Karpas-422 (cell line): ENCODE data around the gene CREB3L2. TPM values are rescaled to one million over a fixed set of nuclear protein-coding genes. Genes with fewer than 3 reads are reported as not detected.
"Not testable (repeated sequence)": the region's sequence is repeated elsewhere in the genome, so short reads cannot be mapped to it uniquely, and the experiment has no call there.

Experiments used
- DNase-seq: peaks from one replicate; pipeline ENCODE4 v3.0.0-alpha.2; 2015
- H2AFZ ChIP-seq: fragments of 200-600 bp; sonication (generic); 2 replicates; pipeline ENCODE4 v1.6.1; 2014; ENCODE audit warnings: antibody characterized with exemption, low read length, mixed read lengths
- H3K27ac ChIP-seq: fragments of 200-600 bp; sonication (generic); 2 replicates; pipeline ENCODE4 v1.5.1; 2014; ENCODE audit warnings: mild to moderate bottlenecking, low read length, moderate library complexity
- H3K27me3 ChIP-seq: fragments of 200-600 bp; sonication (generic); 2 replicates; pipeline ENCODE4 v1.6.1; 2014; ENCODE audit warnings: low read length, mixed read lengths
- H3K36me3 ChIP-seq: fragments of 200-600 bp; sonication (generic); 2 replicates; pipeline ENCODE4 v1.6.1; 2014; ENCODE audit warnings: low read length, mixed read lengths; ENCODE audit not compliant: insufficient read depth
- H3K4me1 ChIP-seq: fragments of 200-600 bp; sonication (generic); 2 replicates; pipeline ENCODE4 v1.6.1; 2014; ENCODE audit warnings: mild to moderate bottlenecking, low read length, mixed read lengths
- H3K4me2 ChIP-seq: fragments of 200-600 bp; sonication (generic); 2 replicates; pipeline ENCODE4 v1.6.1; 2014; ENCODE audit warnings: low read length, low read depth, mild to moderate bottlenecking; ENCODE audit not compliant: poor library complexity, severe bottlenecking
- H3K4me3 ChIP-seq: fragments of 200-600 bp; sonication (generic); 2 replicates; pipeline ENCODE4 v1.5.1; 2014; ENCODE audit warnings: mild to moderate bottlenecking, antibody characterized with exemption, low read length, mixed read lengths
- H3K79me2 ChIP-seq: fragments of 200-600 bp; sonication (generic); 2 replicates; pipeline ENCODE4 v1.6.1; 2014; ENCODE audit warnings: mild to moderate bottlenecking, low read length, mixed read lengths
- H3K9ac ChIP-seq: fragments of 200-600 bp; sonication (generic); 2 replicates; pipeline ENCODE4 v1.6.0; 2014; ENCODE audit warnings: low read length
- H3K9me2 ChIP-seq: fragments of 200-600 bp; sonication (generic), shearing (Covaris generic); replicated peaks from 2 replicates; pipeline ENCODE4 v1.6.0; 2014; ENCODE audit warnings: mild to moderate bottlenecking, low read length, moderate library complexity; ENCODE audit not compliant: insufficient read depth
- H3K9me3 ChIP-seq: fragments of 300-700, 200-600 bp; sonication (generic); 2 replicates; pipeline ENCODE4 v1.6.1; 2014; ENCODE audit warnings: low read length, mixed read lengths
- H4K20me1 ChIP-seq: fragments of 200-600 bp; sonication (generic); 2 replicates; pipeline ENCODE4 v1.6.1; 2014; ENCODE audit warnings: mild to moderate bottlenecking, antibody characterized with exemption, low read length, low read depth; ENCODE audit not compliant: insufficient read depth
- total RNA-seq: library from RNA; depleted of rRNA; stranded (reverse); fragments of >200 nt; shearing (Covaris generic); gene quantifications from 2 replicates; pipeline ENCODE4 v1.2.3, GENCODE V29; 2014; ENCODE audit warnings: low replicate concordance

Gene CREB3L2
- total RNA-seq, 1 experiment from 2014 or later = not detected

DNA sequence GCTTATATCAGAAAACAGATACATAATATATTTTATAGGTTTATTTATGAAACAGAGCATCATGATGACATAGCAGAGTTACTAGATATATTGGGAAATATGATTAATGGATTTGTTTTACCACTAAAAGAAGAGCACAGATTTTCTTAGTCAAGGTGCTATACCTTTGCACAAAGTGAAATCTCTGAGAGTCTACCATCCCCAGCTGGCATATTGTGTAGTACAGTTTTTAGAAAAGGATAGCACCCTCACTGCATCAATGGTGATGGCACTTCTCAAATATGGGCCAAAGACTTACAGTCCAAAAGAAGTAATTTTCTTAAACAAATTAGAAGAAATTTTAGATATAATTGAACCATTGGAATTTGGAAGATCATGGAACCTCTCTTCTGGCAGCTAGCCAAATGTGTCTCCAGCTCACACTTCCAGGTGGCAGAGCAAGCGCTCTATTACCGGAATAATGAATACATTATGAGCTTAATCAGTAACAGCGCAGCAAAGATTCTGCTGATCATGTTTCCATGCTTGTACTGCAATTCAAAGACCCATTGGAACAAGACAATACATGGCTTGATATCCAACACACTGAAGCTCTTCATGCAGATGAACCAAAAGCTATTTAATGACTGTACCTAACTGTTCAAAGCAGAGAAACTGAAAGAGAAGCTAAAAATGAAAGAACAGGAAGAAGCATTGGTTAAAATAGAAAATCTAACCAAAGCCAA lies 21.9 kb upstream of the CREB3L2 start:
- Histone ChIP-seq H2AFZ (no peak overlapping the region), H3K4me2 (no peak overlapping the region), H3K27ac (no peak overlapping the region), H3K9ac (no peak overlapping the region), H3K79me2 (no peaks in the 10 kb centered on the region), H3K9me3 (no peaks in the 10 kb centered on the region), H4K20me1 (no peaks in the 10 kb centered on the region), H3K4me1 (no peaks in the 10 kb centered on the region), H3K9me2 (no peaks in the 10 kb centered on the region), H3K27me3 (no peaks in the 10 kb centered on the region), H3K4me3 (no peak overlapping the region), H3K36me3 (no peaks in the 10 kb centered on the region)
- no peak for DNase-seq

DNA sequence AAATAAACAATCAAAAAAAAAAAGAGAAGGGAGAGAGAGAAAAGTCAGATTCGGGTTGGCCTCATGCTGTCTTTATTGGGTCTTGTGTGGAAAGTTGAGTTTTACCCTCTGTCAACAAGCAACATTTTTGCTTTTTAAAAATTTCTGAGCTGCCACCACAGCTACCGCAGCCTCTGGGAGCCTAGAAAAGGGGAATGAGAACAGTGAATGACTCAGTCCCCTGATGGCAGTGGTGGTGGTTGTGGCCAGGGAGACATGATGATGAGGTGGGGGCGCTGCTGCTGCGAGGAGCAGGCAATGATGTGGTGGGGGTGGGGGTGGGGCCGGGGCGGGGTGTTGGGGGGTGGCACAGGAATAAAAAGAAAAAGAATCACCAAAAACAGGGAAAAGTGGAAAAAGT lies 20.0 kb upstream of the CREB3L2 start:
- Histone ChIP-seq H3K4me2 (no peak overlapping the region), H3K9me2 (no peaks in the 10 kb centered on the region), H3K9ac (no peak overlapping the region), H4K20me1 (no peaks in the 10 kb centered on the region), H3K9me3 (no peaks in the 10 kb centered on the region), H3K79me2 (no peaks in the 10 kb centered on the region), H3K27ac (no peak overlapping the region), H3K27me3 (no peaks in the 10 kb centered on the region), H3K4me3 (no peak overlapping the region), H3K4me1 (no peaks in the 10 kb centered on the region), H3K36me3 (no peaks in the 10 kb centered on the region), H2AFZ (no peak overlapping the region)
- no peak for DNase-seq

DNA sequence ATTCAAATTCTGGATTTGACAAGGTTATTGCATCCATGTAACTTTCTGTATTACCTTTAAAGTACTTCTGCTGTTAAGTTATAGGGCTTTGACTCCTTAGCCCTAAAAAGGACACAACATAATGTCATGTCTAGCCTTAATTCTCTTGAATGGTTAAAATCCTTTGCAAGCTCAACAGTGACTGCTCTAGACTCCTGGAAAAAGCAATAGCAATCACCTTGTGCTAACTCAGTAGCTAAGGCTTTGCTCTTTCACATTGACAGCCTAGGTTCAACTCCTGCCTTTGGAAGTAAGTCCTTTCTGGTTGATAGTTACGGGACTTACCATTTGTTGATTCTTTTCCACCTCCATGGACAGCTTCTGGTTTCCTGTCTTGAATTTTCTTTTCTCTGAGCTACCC lies 16.1 kb upstream of the CREB3L2 start:
- Histone ChIP-seq H3K36me3 (no peaks in the 10 kb centered on the region), H3K27ac (no peak overlapping the region), H3K79me2 (no peaks in the 10 kb centered on the region), H3K4me1 (no peaks in the 10 kb centered on the region), H2AFZ (no peak overlapping the region), H3K9me2 (no peaks in the 10 kb centered on the region), H3K27me3 (no peaks in the 10 kb centered on the region), H3K9ac (no peak overlapping the region), H3K4me2 (no peak overlapping the region), H3K9me3 (no peaks in the 10 kb centered on the region), H4K20me1 (no peaks in the 10 kb centered on the region), H3K4me3 (no peak overlapping the region)
- DNase-seq = no peak

DNA sequence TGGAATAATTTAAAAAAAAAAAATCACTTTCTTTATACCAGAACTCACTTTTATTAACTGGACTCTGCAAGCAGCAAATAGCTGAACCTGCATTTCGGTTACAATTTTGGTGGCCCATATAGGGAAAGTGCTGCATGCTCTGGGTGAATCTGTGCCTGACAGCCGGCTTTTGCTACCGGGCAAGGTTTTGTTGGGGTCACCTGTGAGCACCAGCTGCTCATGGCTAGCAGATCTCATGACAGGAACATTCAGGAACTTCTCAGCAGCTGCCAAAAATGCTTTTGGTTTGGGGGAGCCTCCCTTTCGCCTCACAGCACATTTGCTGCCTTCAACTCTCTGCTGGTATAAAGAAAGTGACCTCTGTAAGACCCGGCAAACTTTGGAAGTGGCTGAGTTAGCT lies 13.2 kb upstream of the CREB3L2 start:
- no peaks in the 10 kb centered on the region for H3K79me2 ChIP-seq
- H3K9ac ChIP-seq = no peak overlapping the region
- no peak overlapping the region for H2AFZ ChIP-seq
- H3K9me3 ChIP-seq = no peaks in the 10 kb centered on the region
- no peaks in the 10 kb centered on the region for H3K9me2 ChIP-seq
- no peaks in the 10 kb centered on the region for H4K20me1 ChIP-seq
- no peak overlapping the region for H3K27ac ChIP-seq
- H3K36me3 ChIP-seq = no peaks in the 10 kb centered on the region
- no peak overlapping the region for H3K4me3 ChIP-seq
- H3K4me2 ChIP-seq = no peak overlapping the region
- H3K4me1 ChIP-seq = no peaks in the 10 kb centered on the region
- H3K27me3 ChIP-seq = no peaks in the 10 kb centered on the region
- DNase-seq = no peak

DNA sequence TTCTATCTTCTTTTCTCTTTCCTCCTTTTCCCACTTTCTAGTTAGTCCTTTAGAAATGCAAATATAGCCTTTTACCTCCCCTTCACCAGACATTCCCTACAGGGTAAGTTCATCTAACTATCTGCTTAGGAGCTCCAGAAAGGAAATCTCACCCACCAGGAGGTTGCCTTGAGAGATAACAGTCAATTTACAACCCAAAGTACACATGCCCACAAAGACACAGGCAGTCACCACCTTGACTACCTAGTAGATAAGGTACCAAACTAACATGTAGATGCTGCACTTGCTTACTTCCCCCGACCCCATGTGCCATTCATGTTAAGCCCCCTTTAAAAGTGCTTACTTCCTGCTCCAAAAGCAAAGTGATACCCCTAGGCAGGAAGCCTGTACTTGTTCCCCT lies 12.8 kb upstream of the CREB3L2 start:
- Histone ChIP-seq H3K9me2 (no peaks in the 10 kb centered on the region), H3K4me2 (no peak overlapping the region), H3K27ac (no peak overlapping the region), H3K9ac (no peak overlapping the region), H3K4me3 (no peak overlapping the region), H3K4me1 (no peaks in the 10 kb centered on the region), H3K27me3 (no peaks in the 10 kb centered on the region), H3K36me3 (no peaks in the 10 kb centered on the region), H2AFZ (no peak overlapping the region), H3K9me3 (no peaks in the 10 kb centered on the region), H3K79me2 (no peaks in the 10 kb centered on the region), H4K20me1 (no peaks in the 10 kb centered on the region)
- no peak for DNase-seq

DNA sequence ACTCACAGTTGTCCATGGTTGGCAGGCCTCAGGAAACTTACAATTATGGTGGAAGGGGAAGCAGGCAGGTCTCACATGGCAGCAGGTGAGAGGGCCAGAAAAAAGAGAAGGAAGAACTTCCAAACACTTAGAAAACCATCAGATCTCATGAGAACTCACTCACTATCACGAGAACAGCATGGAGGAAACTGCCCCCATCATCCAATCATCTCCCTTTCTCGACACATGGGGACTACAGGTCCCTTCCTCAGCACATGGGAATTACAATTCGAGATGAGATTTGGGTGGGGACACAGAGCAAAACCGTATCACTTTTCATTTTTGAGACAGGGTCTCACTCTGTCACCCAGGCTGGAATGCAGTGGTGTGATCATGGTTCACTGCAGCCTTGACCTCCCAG lies 12.3 kb upstream of the CREB3L2 start:
- H3K4me3 ChIP-seq, H3K4me1 ChIP-seq, H3K27me3 ChIP-seq, H3K27ac ChIP-seq, H3K4me2 ChIP-seq, H3K9me2 ChIP-seq, H3K9ac ChIP-seq, H3K9me3 ChIP-seq, H3K36me3 ChIP-seq, H3K79me2 ChIP-seq, H4K20me1 ChIP-seq, DNase-seq, H2AFZ ChIP-seq: not testable (repeated sequence)

DNA sequence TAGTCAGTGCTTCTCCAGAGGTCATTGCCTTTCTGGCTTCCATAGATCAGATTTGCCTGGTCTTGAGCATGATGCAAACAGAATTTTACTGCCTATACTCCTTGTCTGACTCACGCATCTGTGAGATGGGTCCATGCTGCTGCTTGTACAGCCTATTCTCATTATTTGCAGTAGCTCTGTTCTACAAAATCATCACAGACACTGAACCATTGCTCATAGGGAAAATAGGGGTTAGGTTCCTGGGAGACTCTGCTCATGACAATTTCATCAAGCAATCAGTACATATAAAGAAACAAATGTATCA lies 7.4 kb upstream of the CREB3L2 start:
- H3K9me2 ChIP-seq = no peaks in the 10 kb centered on the region
- no peak overlapping the region for H3K9ac ChIP-seq
- no peaks in the 10 kb centered on the region for H3K27me3 ChIP-seq
- no peak overlapping the region for H2AFZ ChIP-seq
- H3K27ac ChIP-seq = no peak overlapping the region
- no peaks in the 10 kb centered on the region for H3K79me2 ChIP-seq
- no peaks in the 10 kb centered on the region for H3K4me1 ChIP-seq
- no peaks in the 10 kb centered on the region for H4K20me1 ChIP-seq
- no peaks in the 10 kb centered on the region for H3K9me3 ChIP-seq
- H3K4me2 ChIP-seq = no peak overlapping the region
- no peak overlapping the region for H3K4me3 ChIP-seq
- DNase-seq = no peak
- H3K36me3 ChIP-seq = no peaks in the 10 kb centered on the region

DNA sequence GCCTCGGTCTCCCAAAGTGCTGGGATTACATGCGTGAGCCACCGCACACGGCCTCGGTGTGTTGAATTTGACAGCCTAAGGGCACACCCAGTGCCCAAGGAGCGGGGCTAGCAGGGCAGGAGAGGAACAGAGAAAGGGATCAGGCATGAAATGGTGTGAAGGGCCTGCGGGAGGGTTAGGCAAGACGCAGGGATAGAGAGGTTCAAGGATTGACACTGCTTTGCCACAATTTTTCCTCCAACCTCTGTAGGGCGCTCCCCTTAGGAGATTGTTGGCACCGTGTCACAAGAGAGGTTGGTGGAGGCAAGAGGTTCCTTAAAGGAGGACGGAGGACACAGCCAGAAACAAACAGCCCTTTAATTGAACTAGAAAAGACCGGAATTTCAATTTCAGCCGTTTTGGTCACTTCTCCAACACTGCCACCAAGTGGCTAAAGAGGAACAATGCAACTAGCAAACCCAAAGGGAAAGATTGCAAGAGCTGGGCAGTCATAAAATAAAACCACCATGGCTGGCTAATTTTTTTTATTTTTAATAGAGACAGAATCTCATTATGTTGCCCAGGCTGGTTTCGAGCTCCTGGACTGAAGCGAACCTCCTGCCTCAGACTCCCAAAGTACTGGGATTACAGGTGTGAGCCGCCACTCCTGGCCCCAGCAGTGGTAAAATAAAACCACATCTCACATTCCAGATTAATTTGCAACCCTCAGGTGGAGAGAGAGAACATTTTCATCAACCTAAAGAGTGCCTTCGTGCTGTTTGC lies 6.9 kb upstream of the CREB3L2 start:
- Histone ChIP-seq H3K4me3 (no peak overlapping the region), H2AFZ (no peak overlapping the region), H3K9me3 (no peaks in the 10 kb centered on the region), H4K20me1 (no peaks in the 10 kb centered on the region), H3K4me1 (no peaks in the 10 kb centered on the region), H3K9me2 (no peaks in the 10 kb centered on the region), H3K27me3 (no peaks in the 10 kb centered on the region), H3K9ac (no peak overlapping the region), H3K4me2 (no peak overlapping the region), H3K27ac (no peak overlapping the region), H3K36me3 (no peaks in the 10 kb centered on the region), H3K79me2 (no peaks in the 10 kb centered on the region)
- DNase-seq = peak; percentile 76
